Hepatocyte (in vitro differentiated cells): Measurements from ENCODE around the gene TGIF2.

Source experiments
- EZH2 ChIP-seq: fragments of 200-600 bp; sonication (generic); IDR thresholded peaks from 2 replicates; pipeline ENCODE4 v1.6.1; 2016; ENCODE audit warnings: antibody characterized with exemption, mild to moderate bottlenecking, borderline replicate concordance
- EZH2phosphoT487 ChIP-seq: fragments of 200-600 bp; sonication (generic); IDR thresholded peaks from one replicate; pipeline ENCODE4 v1.6.1; 2018; ENCODE audit warnings: antibody characterized with exemption, mild to moderate bottlenecking, low read depth, moderate library complexity; ENCODE audit not compliant: unreplicated experiment, severe bottlenecking
- TF ChIP-seq, protein P1 (sequence below): fragments of 200-600 bp; sonication (generic); IDR thresholded peaks from 2 replicates; pipeline ENCODE4 v1.5.1; 2016; ENCODE audit warnings: antibody characterized with exemption, mild to moderate bottlenecking; ENCODE audit not compliant: poor library complexity

DNA sequence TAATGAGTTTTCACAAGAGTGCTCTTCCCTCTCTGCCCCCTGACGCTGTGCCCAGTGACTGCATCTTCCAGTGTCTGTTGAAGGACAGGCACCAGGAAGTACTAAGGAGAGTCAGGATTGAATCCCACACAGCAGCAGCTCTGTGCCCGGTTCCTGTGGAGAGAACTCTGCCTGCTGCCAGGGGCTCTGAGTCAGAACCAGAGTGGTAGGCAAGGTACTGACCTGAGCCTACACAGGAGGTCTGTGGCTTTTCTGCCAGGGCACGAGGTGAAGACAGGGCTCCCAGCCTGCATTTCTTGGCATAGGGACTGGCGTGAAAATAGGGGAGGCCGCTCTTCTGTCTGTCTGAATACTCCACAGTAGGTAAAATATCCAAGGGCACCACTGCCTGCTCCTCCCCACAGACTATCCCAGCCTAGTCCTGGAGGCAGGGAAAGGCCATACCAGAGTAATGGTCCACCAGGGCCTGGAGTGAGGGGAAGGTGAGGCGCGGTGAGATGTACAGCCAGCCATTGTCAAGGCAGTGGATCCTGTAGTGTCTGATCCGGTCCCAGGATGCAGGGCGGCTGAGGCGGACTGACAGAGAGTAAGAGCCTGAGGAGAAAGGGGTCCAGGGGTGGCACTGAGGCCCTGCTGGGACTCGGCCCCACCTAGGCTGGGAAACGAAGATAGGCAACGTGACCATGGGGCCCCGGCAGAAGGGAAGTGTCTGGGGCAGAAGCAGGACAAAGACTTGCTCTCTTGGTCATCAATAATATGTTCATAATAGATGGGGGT, 41.6 kb downstream of the TGIF2 start:
- TF ChIP-seq EZH2 (no peak), EZH2phosphoT487 (no peak)
- TF ChIP-seq, protein P1, sequence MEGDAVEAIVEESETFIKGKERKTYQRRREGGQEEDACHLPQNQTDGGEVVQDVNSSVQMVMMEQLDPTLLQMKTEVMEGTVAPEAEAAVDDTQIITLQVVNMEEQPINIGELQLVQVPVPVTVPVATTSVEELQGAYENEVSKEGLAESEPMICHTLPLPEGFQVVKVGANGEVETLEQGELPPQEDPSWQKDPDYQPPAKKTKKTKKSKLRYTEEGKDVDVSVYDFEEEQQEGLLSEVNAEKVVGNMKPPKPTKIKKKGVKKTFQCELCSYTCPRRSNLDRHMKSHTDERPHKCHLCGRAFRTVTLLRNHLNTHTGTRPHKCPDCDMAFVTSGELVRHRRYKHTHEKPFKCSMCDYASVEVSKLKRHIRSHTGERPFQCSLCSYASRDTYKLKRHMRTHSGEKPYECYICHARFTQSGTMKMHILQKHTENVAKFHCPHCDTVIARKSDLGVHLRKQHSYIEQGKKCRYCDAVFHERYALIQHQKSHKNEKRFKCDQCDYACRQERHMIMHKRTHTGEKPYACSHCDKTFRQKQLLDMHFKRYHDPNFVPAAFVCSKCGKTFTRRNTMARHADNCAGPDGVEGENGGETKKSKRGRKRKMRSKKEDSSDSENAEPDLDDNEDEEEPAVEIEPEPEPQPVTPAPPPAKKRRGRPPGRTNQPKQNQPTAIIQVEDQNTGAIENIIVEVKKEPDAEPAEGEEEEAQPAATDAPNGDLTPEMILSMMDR: no peak
